NCI-H1105 (cell line): ENCODE results near the gene NUDCD3.
"Not testable (repeated sequence)": the region's sequence is repeated elsewhere in the genome, so short reads cannot be mapped to it uniquely, and the experiment has no call there.

Experiments
- DNase-seq: peaks from one replicate; lab custom pipeline; 2025; lab: John Stamatoyannopoulos, UW

The NUDCD3 gene

GRCh38 chr7:44447874-44448425 is 42.5 kb downstream of the NUDCD3 start:
- DNase-seq, result no peak

GRCh38 chr7:44445986-44446671 is 44.3 kb downstream of the NUDCD3 start:
- no peak for DNase-seq

- no peak for DNase-seq
Observed at GRCh38 chr7:44441079-44441478, 49.4 kb downstream of the NUDCD3 start.

- no peak for DNase-seq
Observed at GRCh38 chr7:44440577-44441078, 49.8 kb downstream of the NUDCD3 start.

GRCh38 chr7:44439926-44440325 is 50.5 kb downstream of the NUDCD3 start:
- no peak for DNase-seq

GRCh38 chr7:44438816-44439215 is 51.6 kb downstream of the NUDCD3 start:
- DNase-seq, result no peak

- no peak for DNase-seq
Observed at GRCh38 chr7:44434201-44434600, 56.3 kb downstream of the NUDCD3 start.

GRCh38 chr7:44433255-44434022 is 57.0 kb downstream of the NUDCD3 start:
- no peak for DNase-seq

GRCh38 chr7:44432381-44432977 is 58.0 kb downstream of the NUDCD3 start:
- no peak for DNase-seq

GRCh38 chr7:44431091-44431608 is 59.3 kb downstream of the NUDCD3 start:
- no peak for DNase-seq

- DNase-seq, result no peak
Observed at GRCh38 chr7:44430054-44430453, 60.4 kb downstream of the NUDCD3 start.

GRCh38 chr7:44424762-44425161 is 65.7 kb downstream of the NUDCD3 start:
- DNase-seq, result not testable (repeated sequence)

GRCh38 chr7:44416941-44417340 is 73.5 kb downstream of the NUDCD3 start:
- no peak for DNase-seq

GRCh38 chr7:44415510-44415909 is 74.9 kb downstream of the NUDCD3 start:
- DNase-seq, result no peak

- DNase-seq, result no peak
Observed at GRCh38 chr7:44415047-44415446, 75.4 kb downstream of the NUDCD3 start.

GRCh38 chr7:44411306-44411705 is 79.2 kb downstream of the NUDCD3 start:
- DNase-seq, result no peak

- no peak for DNase-seq
Observed at GRCh38 chr7:44408596-44408995, 81.9 kb downstream of the NUDCD3 start.

- no peak for DNase-seq
Observed at GRCh38 chr7:44403775-44404174, 86.7 kb downstream of the NUDCD3 start.

GRCh38 chr7:44403176-44403759 is 87.2 kb downstream of the NUDCD3 start:
- no peak for DNase-seq

- no peak for DNase-seq
Observed at GRCh38 chr7:44402401-44403060, 87.9 kb downstream of the NUDCD3 start.

- no peak for DNase-seq
Observed at GRCh38 chr7:44401692-44402091, 88.8 kb downstream of the NUDCD3 start.
